Testis (tissue), 2 donors: Measurements from ENCODE around the gene SEMA3E.

Experiments used
- CTCF ChIP-seq, 3 experiments: fragments of 450-650 bp in 2 of 3; fragments of 200-600 bp in 1 of 3; sonication (generic) in 1 of 3; IDR thresholded peaks; one replicate each; pipeline ENCODE4 v1.5.1; 2016 to 2019; ENCODE audit warnings: antibody characterized with exemption in 3 of 3, mild to moderate bottlenecking in 2 of 3, moderate library complexity in 1 of 3
- POLR2A ChIP-seq: fragments of 450-650 bp; IDR thresholded peaks from one replicate; pipeline ENCODE4 v1.6.1; 2017; ENCODE audit warnings: antibody characterized with exemption, mild to moderate bottlenecking, moderate library complexity

DNA sequence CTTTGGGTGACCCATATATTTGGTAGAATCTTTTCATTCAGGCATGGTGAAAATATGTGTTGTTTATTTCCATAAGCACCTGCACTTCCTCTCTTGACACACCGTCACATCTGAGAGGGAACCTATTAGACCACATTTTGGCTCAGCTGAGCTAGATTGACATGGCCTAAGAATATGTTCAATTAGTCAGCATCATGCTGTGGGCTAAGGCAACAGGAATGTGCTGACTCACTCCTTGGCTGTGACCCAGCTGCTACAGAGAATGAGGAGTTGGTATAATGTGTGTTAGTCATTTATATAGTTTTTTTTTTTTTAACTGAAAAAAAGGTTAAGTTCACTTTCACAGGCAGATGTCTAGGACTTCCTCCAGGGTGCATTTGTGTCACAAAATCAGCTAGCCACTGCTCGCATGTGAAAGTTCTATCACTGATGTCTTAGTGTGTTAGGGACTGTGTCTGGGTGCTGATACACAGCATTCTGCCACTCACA lies 180.6 kb downstream of the SEMA3E start:
- TF ChIP-seq CTCF (IDR thresholded peaks at IDR 0.05): no peak
- no peak for TF ChIP-seq POLR2A
